Measurements from ENCODE around the gene ROR1.

GRCh38 chr1:64080941-64081562, 307.2 kb downstream of the ROR1 start:
- TF ChIP-seq, protein P1, sequence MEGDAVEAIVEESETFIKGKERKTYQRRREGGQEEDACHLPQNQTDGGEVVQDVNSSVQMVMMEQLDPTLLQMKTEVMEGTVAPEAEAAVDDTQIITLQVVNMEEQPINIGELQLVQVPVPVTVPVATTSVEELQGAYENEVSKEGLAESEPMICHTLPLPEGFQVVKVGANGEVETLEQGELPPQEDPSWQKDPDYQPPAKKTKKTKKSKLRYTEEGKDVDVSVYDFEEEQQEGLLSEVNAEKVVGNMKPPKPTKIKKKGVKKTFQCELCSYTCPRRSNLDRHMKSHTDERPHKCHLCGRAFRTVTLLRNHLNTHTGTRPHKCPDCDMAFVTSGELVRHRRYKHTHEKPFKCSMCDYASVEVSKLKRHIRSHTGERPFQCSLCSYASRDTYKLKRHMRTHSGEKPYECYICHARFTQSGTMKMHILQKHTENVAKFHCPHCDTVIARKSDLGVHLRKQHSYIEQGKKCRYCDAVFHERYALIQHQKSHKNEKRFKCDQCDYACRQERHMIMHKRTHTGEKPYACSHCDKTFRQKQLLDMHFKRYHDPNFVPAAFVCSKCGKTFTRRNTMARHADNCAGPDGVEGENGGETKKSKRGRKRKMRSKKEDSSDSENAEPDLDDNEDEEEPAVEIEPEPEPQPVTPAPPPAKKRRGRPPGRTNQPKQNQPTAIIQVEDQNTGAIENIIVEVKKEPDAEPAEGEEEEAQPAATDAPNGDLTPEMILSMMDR (IDR thresholded peaks at IDR 0.05), result no peak
- TF ChIP-seq POLR2A (IDR thresholded peaks at IDR 0.05), result no peak

All from testis (tissue), 2 donors.